Measurements from ENCODE around the gene MGME1. TPM values are rescaled to one million over a fixed set of nuclear protein-coding genes. Genes with fewer than 3 reads are reported as not detected.

MGME1 gene
- total RNA-seq, 1 experiment from 2014 or later, result 34.5 TPM

Other genes starting within 250 kb of the MGME1 start
- 150 and 169 TPM in 2 replicates for gene SNX5, start 224 bp upstream of the MGME1 start, total RNA-seq (2014; rRNA removed; shearing (Covaris generic))
- gene OVOL2, start 88.9 kb downstream of the MGME1 start, total RNA-seq (2014; rRNA removed; shearing (Covaris generic)), result not detected in 2 replicates
- 15.4 and 33.7 TPM in 2 replicates for gene KAT14, start 168.8 kb downstream of the MGME1 start, total RNA-seq (2014; rRNA removed; shearing (Covaris generic))
- gene PET117, start 168.8 kb downstream of the MGME1 start, total RNA-seq (2014; rRNA removed; shearing (Covaris generic)), result 18.2 and 35.4 TPM in 2 replicates

Data from G401 (cell line).